ENCODE data around the gene TIMM10B.

DNA sequence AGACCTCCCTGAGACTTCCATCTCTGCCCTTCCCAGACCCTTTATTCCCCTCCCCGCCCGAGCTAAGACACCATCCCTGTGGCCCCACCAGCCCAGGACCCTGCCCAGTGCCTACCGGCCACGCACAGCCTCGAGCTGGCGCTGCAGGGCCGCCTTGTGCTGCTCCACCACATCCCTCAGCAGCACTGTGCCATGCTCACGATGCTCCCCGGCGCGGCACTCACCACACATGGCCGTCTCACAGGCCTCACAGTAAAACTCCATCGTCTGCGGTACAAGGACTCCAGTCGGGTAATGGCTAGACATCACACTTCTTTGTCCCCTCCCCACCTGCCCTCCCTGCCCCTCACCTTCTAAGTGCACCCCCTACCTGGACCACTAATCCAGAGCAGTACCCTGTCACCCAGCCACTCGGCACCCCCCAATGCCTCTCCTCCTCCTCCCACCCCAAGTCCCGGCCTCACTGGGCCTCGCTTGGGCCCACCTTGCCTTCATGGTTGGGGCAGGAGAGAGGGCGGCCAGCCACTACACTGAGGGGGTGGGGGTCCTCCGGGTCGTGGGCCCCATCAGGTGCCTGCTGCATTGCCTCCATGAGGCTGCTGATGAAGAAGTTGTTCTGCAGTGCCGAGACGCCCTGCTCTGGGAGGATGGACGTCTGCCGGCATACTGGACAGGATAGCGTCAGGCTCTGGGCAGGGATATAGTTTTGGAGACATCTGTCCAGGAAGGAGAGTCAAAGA lies 23.6 kb upstream of the TIMM10B start:
- TF ChIP-seq BHLHE40 (IDR thresholded peaks at IDR 0.05; ENCODE audit: borderline replicate concordance) (no peak), FOXA1 (IDR thresholded peaks at IDR 0.05) (no peak), FOXM1 (IDR thresholded peaks at IDR 0.05; ENCODE audit: borderline replicate concordance) (no peak), FOXK2 (IDR thresholded peaks at IDR 0.05) (no peak), SP1 (IDR thresholded peaks at IDR 0.05) (no peak), SUZ12 (IDR thresholded peaks at IDR 0.05) (no peak), NFRKB (IDR thresholded peaks at IDR 0.05) (no peak), ARNT (IDR thresholded peaks at IDR 0.05) (no peak), TARDBP (IDR thresholded peaks at IDR 0.05) (no peak), HDGF (IDR thresholded peaks at IDR 0.05; ENCODE audit: borderline replicate concordance) (no peak), ZNF384 (IDR thresholded peaks at IDR 0.05) (no peak), PKNOX1 (IDR thresholded peaks at IDR 0.05) (no peak)
